OCI-LY1 (cell line): ENCODE data around the gene GUCA1A.

ENCODE experiments used
- EZH2 ChIP-seq: fragments of 200-600 bp; sonication (generic), shearing (Covaris generic); IDR thresholded peaks from 2 replicates; pipeline ENCODE4 v1.8.0; 2017; ENCODE audit warnings: borderline replicate concordance, mixed run types, mild to moderate bottlenecking, antibody characterized with exemption, low read length, moderate library complexity, mixed read lengths
- TF ChIP-seq, protein P1 (sequence below): fragments of 200-600 bp; sonication (generic), shearing (Covaris generic); IDR thresholded peaks from 2 replicates; pipeline ENCODE4 v1.5.1; 2017; ENCODE audit warnings: mild to moderate bottlenecking, antibody characterized with exemption, low read length, moderate library complexity, mixed read lengths

DNA sequence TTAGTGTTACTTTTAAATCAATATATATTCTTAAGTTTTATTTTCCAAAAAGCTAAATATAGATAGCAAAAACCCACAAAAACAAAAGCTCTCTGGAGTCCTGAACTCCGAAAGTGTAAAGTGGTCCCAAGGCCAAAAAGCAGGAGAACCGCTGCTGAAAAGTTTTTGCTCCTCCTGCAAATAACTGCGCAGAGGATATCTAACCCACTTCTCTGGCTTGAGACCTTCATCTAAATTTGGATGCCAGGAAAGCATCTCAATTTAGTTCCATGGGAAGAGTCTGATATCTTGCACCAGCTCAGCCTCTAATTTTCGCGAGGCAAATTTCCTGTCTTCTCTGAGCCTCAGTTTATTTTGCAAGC, 44.0 kb downstream of the GUCA1A start:
- TF ChIP-seq, protein P1, sequence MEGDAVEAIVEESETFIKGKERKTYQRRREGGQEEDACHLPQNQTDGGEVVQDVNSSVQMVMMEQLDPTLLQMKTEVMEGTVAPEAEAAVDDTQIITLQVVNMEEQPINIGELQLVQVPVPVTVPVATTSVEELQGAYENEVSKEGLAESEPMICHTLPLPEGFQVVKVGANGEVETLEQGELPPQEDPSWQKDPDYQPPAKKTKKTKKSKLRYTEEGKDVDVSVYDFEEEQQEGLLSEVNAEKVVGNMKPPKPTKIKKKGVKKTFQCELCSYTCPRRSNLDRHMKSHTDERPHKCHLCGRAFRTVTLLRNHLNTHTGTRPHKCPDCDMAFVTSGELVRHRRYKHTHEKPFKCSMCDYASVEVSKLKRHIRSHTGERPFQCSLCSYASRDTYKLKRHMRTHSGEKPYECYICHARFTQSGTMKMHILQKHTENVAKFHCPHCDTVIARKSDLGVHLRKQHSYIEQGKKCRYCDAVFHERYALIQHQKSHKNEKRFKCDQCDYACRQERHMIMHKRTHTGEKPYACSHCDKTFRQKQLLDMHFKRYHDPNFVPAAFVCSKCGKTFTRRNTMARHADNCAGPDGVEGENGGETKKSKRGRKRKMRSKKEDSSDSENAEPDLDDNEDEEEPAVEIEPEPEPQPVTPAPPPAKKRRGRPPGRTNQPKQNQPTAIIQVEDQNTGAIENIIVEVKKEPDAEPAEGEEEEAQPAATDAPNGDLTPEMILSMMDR: no peak
- TF ChIP-seq EZH2: no peak
